ENCODE data around the gene CYP2W1.
"Not testable (repeated sequence)": the region's sequence is repeated elsewhere in the genome, so short reads cannot be mapped to it uniquely, and the experiment has no call there.

- not testable (repeated sequence) for TF ChIP-seq CTCF (IDR thresholded peaks at IDR 0.05; ENCODE audit: extremely low read depth in 1 of 2, insufficient read depth in 1 of 2, low read depth in 1 of 2, low read length in 2 of 2); POLR2A (IDR thresholded peaks at IDR 0.05; ENCODE audit: low read depth, low read length)
Measured at GRCh38 chr7:960972-961371, 22.0 kb upstream of the CYP2W1 start.

Data from endothelial cell of umbilical vein (primary cell).